ENCODE data around the gene PRKG1.

Gene PRKG1

GRCh38 chr10:51507476-51507875 is 433.2 kb downstream of the PRKG1 start:
- H3K4me1 ChIP-seq (ENCODE audit: insufficient read depth, low read length, poor library complexity, severe bottlenecking) = no peaks in the 10 kb centered on the region
- no peaks in the 10 kb centered on the region for H3K9me2 ChIP-seq (replicated peaks; ENCODE audit: low read depth, low read length)
- no peaks in the 10 kb centered on the region for H3K79me2 ChIP-seq (ENCODE audit: insufficient read depth, low read length)
- H3F3A ChIP-seq (ENCODE audit: low read depth) = no peaks in the 10 kb centered on the region
- no peaks in the 10 kb centered on the region for H3K9me3 ChIP-seq (ENCODE audit: insufficient read depth, low read depth, low read length)
- no peak overlapping the region for H3K4me3 ChIP-seq (ENCODE audit: low read length, poor library complexity, severe bottlenecking)
- no peaks in the 10 kb centered on the region for H4K20me1 ChIP-seq (ENCODE audit: insufficient read depth, low read length, poor library complexity, severe bottlenecking)
- H2AFZ ChIP-seq (ENCODE audit: low read length) = no peak overlapping the region
- H3K9ac ChIP-seq (ENCODE audit: low read depth, low read length, poor library complexity, severe bottlenecking) = no peak overlapping the region
- TF ChIP-seq EZH2phosphoT487 (IDR thresholded peaks at IDR 0.05; ENCODE audit: borderline replicate concordance) (no peak), CTCF (conservative IDR thresholded peaks at IDR 0.05; ENCODE audit: low read length) (no peak)
- H3K27me3 ChIP-seq (ENCODE audit: insufficient read depth, low read length, poor library complexity, severe bottlenecking) = no peaks in the 10 kb centered on the region
- no peak overlapping the region for H3K4me2 ChIP-seq (ENCODE audit: low read depth, low read length, poor library complexity, severe bottlenecking)
- no peaks in the 10 kb centered on the region for H3K36me3 ChIP-seq (ENCODE audit: insufficient read depth, low read length)

DNA sequence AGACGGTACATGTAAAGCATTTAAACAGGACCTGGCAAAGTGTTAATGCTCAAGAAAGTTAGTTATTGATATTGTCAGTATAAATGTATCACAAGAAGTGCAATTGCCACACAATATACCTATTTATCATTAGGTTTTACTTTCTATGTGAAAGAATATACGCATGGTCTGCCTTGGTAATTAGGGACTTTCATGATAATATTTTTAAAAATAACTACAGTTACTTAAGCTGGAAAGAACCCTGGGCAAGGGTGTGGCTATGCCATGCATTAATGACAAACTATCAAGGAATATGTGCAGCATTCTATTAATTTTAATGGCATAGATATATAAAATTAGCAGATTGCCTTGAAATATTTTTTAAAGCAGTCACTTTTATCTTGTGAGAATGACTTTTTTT is 433.9 kb downstream of the PRKG1 start:
- H3K9ac ChIP-seq (ENCODE audit: low read depth, low read length, poor library complexity, severe bottlenecking) = no peak overlapping the region
- H3K4me2 ChIP-seq (ENCODE audit: low read depth, low read length, poor library complexity, severe bottlenecking) = no peak overlapping the region
- H3K4me1 ChIP-seq (ENCODE audit: insufficient read depth, low read length, poor library complexity, severe bottlenecking) = no peaks in the 10 kb centered on the region
- no peak overlapping the region for H3K4me3 ChIP-seq (ENCODE audit: low read length, poor library complexity, severe bottlenecking)
- no peaks in the 10 kb centered on the region for H3K36me3 ChIP-seq (ENCODE audit: insufficient read depth, low read length)
- no peaks in the 10 kb centered on the region for H3K9me2 ChIP-seq (replicated peaks; ENCODE audit: low read depth, low read length)
- H3K9me3 ChIP-seq (ENCODE audit: insufficient read depth, low read depth, low read length) = no peaks in the 10 kb centered on the region
- H3F3A ChIP-seq (ENCODE audit: low read depth) = no peaks in the 10 kb centered on the region
- no peak overlapping the region for H2AFZ ChIP-seq (ENCODE audit: low read length)
- H3K27me3 ChIP-seq (ENCODE audit: insufficient read depth, low read length, poor library complexity, severe bottlenecking) = no peaks in the 10 kb centered on the region
- no peaks in the 10 kb centered on the region for H4K20me1 ChIP-seq (ENCODE audit: insufficient read depth, low read length, poor library complexity, severe bottlenecking)
- no peak for TF ChIP-seq CTCF (conservative IDR thresholded peaks at IDR 0.05; ENCODE audit: low read length)
- no peak for TF ChIP-seq EZH2phosphoT487 (IDR thresholded peaks at IDR 0.05; ENCODE audit: borderline replicate concordance)
- no peaks in the 10 kb centered on the region for H3K79me2 ChIP-seq (ENCODE audit: insufficient read depth, low read length)

DNA sequence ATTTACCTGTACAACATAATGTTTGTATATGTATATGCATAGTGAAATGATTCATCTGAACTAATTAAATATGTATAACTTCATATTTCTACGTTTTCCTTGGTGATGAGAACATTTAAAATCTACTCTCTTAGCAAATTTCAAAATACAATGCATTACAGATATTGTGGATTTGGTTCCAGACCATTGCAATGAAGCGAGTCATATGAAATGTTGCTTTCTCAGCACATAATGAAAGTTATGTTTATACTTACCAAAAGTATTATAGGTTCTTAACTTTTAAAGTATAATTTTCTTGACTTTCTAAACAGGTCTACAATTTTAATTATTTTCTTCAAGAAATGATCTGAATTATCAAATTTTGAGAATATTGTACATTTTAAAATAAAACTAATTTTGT is 435.9 kb downstream of the PRKG1 start:
- Histone ChIP-seq H3K79me2 (ENCODE audit: insufficient read depth, low read length) (no peaks in the 10 kb centered on the region), H3K4me1 (ENCODE audit: insufficient read depth, low read length, poor library complexity, severe bottlenecking) (no peaks in the 10 kb centered on the region), H2AFZ (ENCODE audit: low read length) (no peak overlapping the region), H3K36me3 (ENCODE audit: insufficient read depth, low read length) (no peaks in the 10 kb centered on the region), H3K9me2 (replicated peaks; ENCODE audit: low read depth, low read length) (no peaks in the 10 kb centered on the region), H4K20me1 (ENCODE audit: insufficient read depth, low read length, poor library complexity, severe bottlenecking) (no peaks in the 10 kb centered on the region), H3K4me3 (ENCODE audit: low read length, poor library complexity, severe bottlenecking) (no peak overlapping the region), H3K4me2 (ENCODE audit: low read depth, low read length, poor library complexity, severe bottlenecking) (no peak overlapping the region), H3K27me3 (ENCODE audit: insufficient read depth, low read length, poor library complexity, severe bottlenecking) (no peaks in the 10 kb centered on the region), H3F3A (ENCODE audit: low read depth) (no peaks in the 10 kb centered on the region), H3K9me3 (ENCODE audit: insufficient read depth, low read depth, low read length) (no peaks in the 10 kb centered on the region), H3K9ac (ENCODE audit: low read depth, low read length, poor library complexity, severe bottlenecking) (no peak overlapping the region)
- TF ChIP-seq EZH2phosphoT487 (IDR thresholded peaks at IDR 0.05; ENCODE audit: borderline replicate concordance) (no peak), CTCF (conservative IDR thresholded peaks at IDR 0.05; ENCODE audit: low read length) (no peak)

All from Loucy (cell line).